MM.1S (cell line): ENCODE measurements around the gene TREX2.
A peak's percentile ranks its signal among the peaks of the same experiment; 100 is the strongest.

Experiments
- DNase-seq: peaks from one replicate; pipeline ENCODE4 v3.0.0-alpha.2; 2015
- H2AFZ ChIP-seq: fragments of 300-600 bp; sonication (generic); 2 replicates; pipeline ENCODE4 v1.6.0; 2016; ENCODE audit warnings: antibody characterized with exemption, low read length
- H3F3A ChIP-seq: fragments of 300-600 bp; sonication (generic); 2 replicates; pipeline ENCODE4 v1.6.1; 2016; ENCODE audit warnings: mild to moderate bottlenecking, antibody characterized with exemption, low read length, moderate library complexity, mixed read lengths; ENCODE audit not compliant: insufficient read depth
- H3K27ac ChIP-seq: fragments of 300-600 bp; sonication (generic); 2 replicates; pipeline ENCODE4 v1.5.1; 2016; ENCODE audit warnings: mild to moderate bottlenecking, low read length
- H3K27me3 ChIP-seq: fragments of 300-600 bp; sonication (generic); replicated peaks from 2 replicates; pipeline ENCODE4 v1.6.0; 2016; ENCODE audit warnings: low read length; ENCODE audit not compliant: insufficient read depth
- H3K36me3 ChIP-seq: fragments of 300-600 bp; sonication (generic); replicated peaks from 2 replicates; pipeline ENCODE4 v1.6.1; 2016; ENCODE audit warnings: mild to moderate bottlenecking, low read length, mixed read lengths; ENCODE audit not compliant: insufficient read depth
- H3K4me1 ChIP-seq: fragments of 300-600 bp; sonication (generic); 2 replicates; pipeline ENCODE4 v1.6.1; 2016; ENCODE audit warnings: low read length, mixed read lengths
- H3K4me2 ChIP-seq: fragments of 300-600 bp; sonication (generic); 2 replicates; pipeline ENCODE4 v1.6.0; 2016; ENCODE audit warnings: low read depth, low read length
- H3K4me3 ChIP-seq: fragments of 300-600 bp; sonication (generic); 2 replicates; pipeline ENCODE4 v1.5.1; 2016; ENCODE audit warnings: low read length, mixed read lengths
- H3K79me2 ChIP-seq: fragments of 300-600 bp; sonication (generic); 2 replicates; pipeline ENCODE4 v1.6.1; 2016; ENCODE audit warnings: mixed run types, low read length, mixed read lengths
- H3K9ac ChIP-seq: fragments of 300-600 bp; sonication (generic); 2 replicates; pipeline ENCODE4 v1.6.1; 2016; ENCODE audit warnings: low read length, mixed read lengths
- H3K9me2 ChIP-seq: fragments of 300-600 bp; sonication (generic); replicated peaks from 2 replicates; pipeline ENCODE4 v1.6.1; 2016; ENCODE audit warnings: mild to moderate bottlenecking, low read length, mixed read lengths; ENCODE audit not compliant: insufficient read depth
- H3K9me3 ChIP-seq: fragments of 300-600 bp; sonication (generic); replicated peaks from 2 replicates; pipeline ENCODE4 v1.6.1; 2016; ENCODE audit warnings: mild to moderate bottlenecking, low read length, mixed read lengths; ENCODE audit not compliant: insufficient read depth
- H4K20me1 ChIP-seq: fragments of 300-600 bp; sonication (generic); 2 replicates; pipeline ENCODE4 v1.6.1; 2016; ENCODE audit warnings: mild to moderate bottlenecking, low read length, moderate library complexity, mixed read lengths; ENCODE audit not compliant: insufficient read depth
- EZH2 ChIP-seq: fragments of 300-600 bp; sonication (generic); optimal IDR thresholded peaks from 2 replicates; pipeline ENCODE3; 2017; ENCODE audit warnings: low read depth, mild to moderate bottlenecking, antibody characterized with exemption, low read length, mixed read lengths
- EZH2phosphoT487 ChIP-seq: fragments of 300-600 bp; sonication (generic); IDR thresholded peaks from 2 replicates; pipeline ENCODE4 v1.6.1; 2018; ENCODE audit warnings: antibody characterized with exemption, low read length
- TF ChIP-seq, protein P1 (sequence below): fragments of 300-600 bp; sonication (generic); IDR thresholded peaks from 2 replicates; pipeline ENCODE4 v1.5.1; 2016; ENCODE audit warnings: antibody characterized with exemption, low read length, mixed read lengths

The TREX2 gene

GRCh38 chrX:153470411-153471363 is 24.8 kb upstream of the TREX2 start, which contains the start of gene HAUS7:
Gene HAUS7 (minus strand): TSS chrX:153470576. CDS start chrX:153470557, 19 bp downstream.
- no peaks in the 10 kb centered on the region for H3K9me2 ChIP-seq
- H3K9ac ChIP-seq: peak within 1 kb of the TSS; percentile 72
- peaks cover 9% of the 10 kb centered on the region for H3K27me3 ChIP-seq
- DNase-seq: peak; percentile 83
- no peaks in the 10 kb centered on the region for H3F3A ChIP-seq
- no peaks in the 10 kb centered on the region for H3K4me1 ChIP-seq
- no peaks in the 10 kb centered on the region for H4K20me1 ChIP-seq
- H2AFZ ChIP-seq: peak within 1 kb of the TSS; percentile 83
- TF ChIP-seq EZH2phosphoT487 (no peak), EZH2 (no peak)
- TF ChIP-seq, protein P1, sequence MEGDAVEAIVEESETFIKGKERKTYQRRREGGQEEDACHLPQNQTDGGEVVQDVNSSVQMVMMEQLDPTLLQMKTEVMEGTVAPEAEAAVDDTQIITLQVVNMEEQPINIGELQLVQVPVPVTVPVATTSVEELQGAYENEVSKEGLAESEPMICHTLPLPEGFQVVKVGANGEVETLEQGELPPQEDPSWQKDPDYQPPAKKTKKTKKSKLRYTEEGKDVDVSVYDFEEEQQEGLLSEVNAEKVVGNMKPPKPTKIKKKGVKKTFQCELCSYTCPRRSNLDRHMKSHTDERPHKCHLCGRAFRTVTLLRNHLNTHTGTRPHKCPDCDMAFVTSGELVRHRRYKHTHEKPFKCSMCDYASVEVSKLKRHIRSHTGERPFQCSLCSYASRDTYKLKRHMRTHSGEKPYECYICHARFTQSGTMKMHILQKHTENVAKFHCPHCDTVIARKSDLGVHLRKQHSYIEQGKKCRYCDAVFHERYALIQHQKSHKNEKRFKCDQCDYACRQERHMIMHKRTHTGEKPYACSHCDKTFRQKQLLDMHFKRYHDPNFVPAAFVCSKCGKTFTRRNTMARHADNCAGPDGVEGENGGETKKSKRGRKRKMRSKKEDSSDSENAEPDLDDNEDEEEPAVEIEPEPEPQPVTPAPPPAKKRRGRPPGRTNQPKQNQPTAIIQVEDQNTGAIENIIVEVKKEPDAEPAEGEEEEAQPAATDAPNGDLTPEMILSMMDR: peak; percentile 61
- H3K27ac ChIP-seq: peak within 1 kb of the TSS; percentile 27; the same call in 1 of the 2 replicates
- H3K36me3 ChIP-seq: no peaks in the 10 kb centered on the region
- H3K79me2 ChIP-seq: peaks cover 8% of the 10 kb centered on the region
- no peaks in the 10 kb centered on the region for H3K9me3 ChIP-seq
- H3K4me2 ChIP-seq: peak within 1 kb of the TSS; percentile 76
- H3K4me3 ChIP-seq: peak within 1 kb of the TSS; percentile 74

DNA sequence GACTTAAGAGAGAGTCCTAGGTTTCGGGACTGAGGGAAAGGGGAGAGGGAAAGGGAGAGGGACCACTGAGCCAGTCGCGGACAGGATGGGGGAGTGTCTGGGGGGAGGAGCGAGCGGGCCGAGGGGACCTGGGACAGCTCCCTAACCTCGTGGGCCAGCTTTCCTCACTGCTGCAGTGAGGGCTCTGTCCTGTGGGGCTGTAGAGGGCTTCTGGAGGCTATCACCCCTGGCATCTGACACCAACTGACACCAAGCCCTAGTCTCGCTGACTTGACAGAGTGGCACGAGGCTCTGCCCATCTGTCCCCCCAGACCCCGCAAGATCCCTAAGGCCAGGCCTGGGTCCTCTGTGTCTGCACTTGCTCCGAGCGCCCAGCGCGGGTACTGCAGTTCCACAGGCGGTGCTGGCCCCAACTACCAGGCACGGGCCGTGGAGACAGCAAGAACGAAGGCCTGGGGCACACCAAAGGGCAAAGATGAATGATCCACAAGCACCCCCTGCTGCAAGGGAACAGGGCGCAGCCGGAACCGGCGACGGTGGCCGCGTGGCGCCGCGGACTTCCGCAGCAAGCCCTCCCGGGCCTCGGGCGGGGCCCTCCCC is 24.1 kb upstream of the TREX2 start:
- no peaks in the 10 kb centered on the region for H3K9me2 ChIP-seq
- H2AFZ ChIP-seq: peak overlapping the region; percentile 83
- H3K27ac ChIP-seq: peak overlapping the region; percentile 27; the same call in 1 of the 2 replicates
- no peaks in the 10 kb centered on the region for H3K9me3 ChIP-seq
- peak; percentile 29 for DNase-seq
- H3K36me3 ChIP-seq: no peaks in the 10 kb centered on the region
- H3F3A ChIP-seq: no peaks in the 10 kb centered on the region
- TF ChIP-seq EZH2 (no peak), EZH2phosphoT487 (no peak)
- TF ChIP-seq, protein P1: peak; percentile 18; the same call in 1 of the 2 replicates
- no peaks in the 10 kb centered on the region for H4K20me1 ChIP-seq
- H3K4me3 ChIP-seq: peak overlapping the region; percentile 74
- no peaks in the 10 kb centered on the region for H3K4me1 ChIP-seq
- H3K79me2 ChIP-seq: peaks cover 8% of the 10 kb centered on the region
- peak overlapping the region; percentile 76 for H3K4me2 ChIP-seq
- H3K9ac ChIP-seq: peak overlapping the region; percentile 72
- peaks cover under 1% of the 10 kb centered on the region; the same call in 1 of the 2 replicates for H3K27me3 ChIP-seq

DNA sequence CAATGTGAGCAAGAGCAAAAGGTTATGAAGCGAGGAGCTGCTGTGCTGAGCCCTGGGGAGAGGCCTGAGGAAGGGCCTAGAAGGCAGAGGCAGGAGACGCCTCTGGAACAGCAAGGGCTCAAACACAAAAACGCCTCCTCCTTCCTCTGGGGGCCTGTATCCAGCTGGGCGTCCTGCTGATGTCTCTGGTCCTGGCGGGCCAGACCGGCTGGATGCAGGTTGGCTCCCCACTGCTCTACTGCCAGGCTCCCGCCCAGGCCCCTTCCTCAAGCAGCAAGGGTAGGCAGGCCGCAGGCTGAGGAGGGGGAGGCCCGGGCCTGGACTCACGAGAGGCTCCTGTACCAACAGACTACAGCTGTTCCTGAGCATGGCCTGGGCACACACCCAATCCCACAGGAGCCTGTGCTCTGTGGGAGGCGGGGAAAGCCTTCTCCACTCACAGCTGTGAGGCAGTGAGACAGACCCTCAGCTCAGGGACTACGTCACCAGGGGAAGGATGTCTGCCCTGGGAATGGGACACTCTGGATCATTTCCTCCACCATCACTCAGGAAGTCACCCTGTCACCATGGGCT is 22.2 kb upstream of the TREX2 start:
- no peak overlapping the region for H3K9ac ChIP-seq
- no peaks in the 10 kb centered on the region for H4K20me1 ChIP-seq

More for the DNA sequence above, 22.2 kb upstream of the TREX2 start:
- Histone ChIP-seq H3F3A (no peaks in the 10 kb centered on the region), H3K4me1 (no peaks in the 10 kb centered on the region), H3K4me2 (no peak overlapping the region), H3K36me3 (no peaks in the 10 kb centered on the region; the same call in 1 of the 2 replicates), H3K9me2 (no peaks in the 10 kb centered on the region), H3K79me2 (peaks cover 8% of the 10 kb centered on the region), H3K27me3 (no peaks in the 10 kb centered on the region), H3K9me3 (no peaks in the 10 kb centered on the region), H3K27ac (no peak overlapping the region), H3K4me3 (no peak overlapping the region), H2AFZ (no peak overlapping the region)
- DNase-seq: no peak
- TF ChIP-seq, protein P1: no peak
- no peak for TF ChIP-seq EZH2phosphoT487
